Raji (cell line): ENCODE data around the gene DES.

Experiments
- POLR2A ChIP-seq: IDR thresholded peaks from 2 replicates; pipeline ENCODE4 v1.6.1; 2011; ENCODE audit warnings: low read depth, low read length, control low read depth; ENCODE audit not compliant: insufficient read depth

The DES gene

GRCh38 chr2:219465659-219466561 lies 47.7 kb downstream of the DES start:
- no peak for TF ChIP-seq POLR2A

GRCh38 chr2:219466816-219467735 lies 48.9 kb downstream of the DES start:
- no peak for TF ChIP-seq POLR2A

GRCh38 chr2:219467736-219468075 lies 49.5 kb downstream of the DES start:
- no peak for TF ChIP-seq POLR2A

- no peak for TF ChIP-seq POLR2A
These were observed 50.4 kb downstream of the DES start for GRCh38 chr2:219468410-219469185.

GRCh38 chr2:219469186-219469724 lies 51.1 kb downstream of the DES start:
- TF ChIP-seq POLR2A = no peak

- no peak for TF ChIP-seq POLR2A
These were observed 52.3 kb downstream of the DES start for GRCh38 chr2:219470429-219470828.

- no peak for TF ChIP-seq POLR2A
These were observed 53.5 kb downstream of the DES start for GRCh38 chr2:219471476-219472371.

- TF ChIP-seq POLR2A = no peak
These were observed 54.5 kb downstream of the DES start for GRCh38 chr2:219472629-219473187.

GRCh38 chr2:219473511-219473910 lies 55.3 kb downstream of the DES start:
- TF ChIP-seq POLR2A = no peak

GRCh38 chr2:219474285-219475060 lies 56.3 kb downstream of the DES start:
- no peak for TF ChIP-seq POLR2A

GRCh38 chr2:219475278-219475677 lies 57.1 kb downstream of the DES start:
- TF ChIP-seq POLR2A = no peak

- TF ChIP-seq POLR2A = no peak
These were observed 57.8 kb downstream of the DES start for GRCh38 chr2:219475697-219476651.
